Sigmoid colon (tissue), 4 donors: ENCODE data around the gene SPTA1.

ENCODE experiments used
- CTCF ChIP-seq, 4 experiments: fragments of 450-650 bp in 3 of 4; fragments of 200-600 bp in 1 of 4; IDR thresholded peaks; one replicate each; pipeline ENCODE4 v1.5.1; 2016 to 2019; ENCODE audit warnings: antibody characterized with exemption in 4 of 4, mild to moderate bottlenecking in 3 of 4, moderate library complexity in 2 of 4
- EP300 ChIP-seq, 4 donors: sonication (generic); formaldehyde crosslinking; IDR thresholded peaks; one replicate each; pipeline ENCODE4 v1.6.1; 2017; ENCODE audit warnings: antibody characterized with exemption in 4 of 4
- POLR2A ChIP-seq, 2 donors: fragments of 450-650 bp; IDR thresholded peaks; one replicate each; pipeline ENCODE4 v1.6.1; 2016; ENCODE audit warnings: antibody characterized with exemption in 2 of 2, mild to moderate bottlenecking in 2 of 2, moderate library complexity in 2 of 2
- POLR2AphosphoS5 ChIP-seq, 4 donors: sonication (generic); formaldehyde crosslinking; IDR thresholded peaks; one replicate each; pipeline ENCODE4 v1.6.1; 2017; ENCODE audit warnings: antibody characterized with exemption in 4 of 4

DNA sequence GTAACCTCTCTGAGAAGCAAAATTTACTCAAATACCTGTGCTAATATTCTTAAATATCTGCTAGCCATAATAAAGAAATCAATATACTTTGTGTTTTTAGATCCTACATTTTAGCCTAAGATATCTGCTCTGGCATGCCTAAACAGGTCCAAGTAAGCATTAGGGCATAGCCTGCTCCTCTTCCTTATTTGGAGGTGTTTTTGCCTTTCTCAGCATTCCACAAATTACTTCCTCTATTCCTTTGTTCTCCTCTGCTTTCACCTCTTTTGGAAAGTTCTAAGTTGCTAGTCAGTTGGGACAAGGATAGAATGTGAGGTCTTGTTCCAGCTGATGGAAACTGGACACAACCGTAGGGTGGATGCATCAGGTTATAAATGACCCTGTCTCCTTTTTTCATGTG, 99.6 kb downstream of the SPTA1 start:
- TF ChIP-seq CTCF (IDR thresholded peaks at IDR 0.05) (no peak), POLR2A (IDR thresholded peaks at IDR 0.05) (no peak), POLR2AphosphoS5 (IDR thresholded peaks at IDR 0.05) (no peak), EP300 (IDR thresholded peaks at IDR 0.05) (no peak)
